NCI-H146 treated with DMSO at 0.1 percent for 48 hours (cell line): ENCODE results near the gene EPN2.

Experiments
- DNase-seq: peaks from one replicate; lab custom pipeline; 2025; ENCODE audit not compliant: unreplicated experiment; lab: John Stamatoyannopoulos, UW

Gene EPN2

GRCh38 chr17:19238167-19238505, 970 bp downstream of the EPN2 start:
- no peak for DNase-seq

GRCh38 chr17:19239544-19239943, 2.4 kb downstream of the EPN2 start:
- no peak for DNase-seq

GRCh38 chr17:19242323-19242722, 5.2 kb downstream of the EPN2 start:
- DNase-seq: no peak

GRCh38 chr17:19242926-19243325, 5.8 kb downstream of the EPN2 start:
- no peak for DNase-seq

- DNase-seq: no peak
Observed at GRCh38 chr17:19243838-19244237, 6.7 kb downstream of the EPN2 start.

- DNase-seq: no peak
Observed at GRCh38 chr17:19244357-19244756, 7.2 kb downstream of the EPN2 start.

GRCh38 chr17:19244781-19245180, 7.6 kb downstream of the EPN2 start:
- DNase-seq: peak; percentile 33

- no peak for DNase-seq
Observed at GRCh38 chr17:19247473-19247872, 10.3 kb downstream of the EPN2 start.

- no peak for DNase-seq
Observed at GRCh38 chr17:19248151-19248927, 11.2 kb downstream of the EPN2 start.

- DNase-seq: no peak
Observed at GRCh38 chr17:19248928-19249574, 11.9 kb downstream of the EPN2 start.

- DNase-seq: no peak
Observed at GRCh38 chr17:19249681-19250080, 12.5 kb downstream of the EPN2 start.

GRCh38 chr17:19250421-19251173, 13.4 kb downstream of the EPN2 start:
- DNase-seq: no peak

GRCh38 chr17:19253112-19253511, 15.9 kb downstream of the EPN2 start:
- no peak for DNase-seq

GRCh38 chr17:19254651-19255050, 17.5 kb downstream of the EPN2 start:
- no peak for DNase-seq

GRCh38 chr17:19255279-19255678, 18.1 kb downstream of the EPN2 start:
- DNase-seq: no peak

- DNase-seq: no peak
Observed at GRCh38 chr17:19258371-19258770, 21.2 kb downstream of the EPN2 start.

- DNase-seq: peak; percentile 12
Observed at GRCh38 chr17:19260958-19261357, 23.8 kb downstream of the EPN2 start.

GRCh38 chr17:19261426-19261825, 24.3 kb downstream of the EPN2 start:
- no peak for DNase-seq

- DNase-seq: no peak
Observed at GRCh38 chr17:19262650-19263631, 25.8 kb downstream of the EPN2 start.

- DNase-seq: no peak
Observed at GRCh38 chr17:19263641-19264051, 26.5 kb downstream of the EPN2 start.

GRCh38 chr17:19264268-19264667, 27.1 kb downstream of the EPN2 start:
- DNase-seq: no peak
